Esophagus (tissue), 2 donors: ENCODE measurements around the gene APRT. TPM values are rescaled to one million over a fixed set of nuclear protein-coding genes. Genes with fewer than 3 reads are reported as not detected.

Source experiments
- H3K27ac ChIP-seq, 2 donors: one replicate each; pipeline ENCODE4 v1.5.1; 2013; ENCODE audit warnings: low read depth in 2 of 2, mild to moderate bottlenecking in 2 of 2, inconsistent platforms in 1 of 2, low read length in 1 of 2, moderate library complexity in 1 of 2
- H3K27me3 ChIP-seq, 2 donors: one replicate each; pipeline ENCODE4 v1.6.1; 2013; ENCODE audit warnings: low read length in 2 of 2, control low read depth in 1 of 2, mild to moderate bottlenecking in 1 of 2; ENCODE audit not compliant: insufficient read depth in 2 of 2, control insufficient read depth in 1 of 2
- H3K36me3 ChIP-seq, 2 donors: one replicate each; pipeline ENCODE4 v1.6.1; 2013; ENCODE audit warnings: low read length in 1 of 2; ENCODE audit not compliant: control insufficient read depth in 2 of 2, insufficient read depth in 2 of 2
- H3K4me1 ChIP-seq, 2 donors: one replicate each; pipeline ENCODE4 v1.6.1; 2013; ENCODE audit warnings: low read length in 1 of 2; ENCODE audit not compliant: control insufficient read depth in 2 of 2, insufficient read depth in 2 of 2
- H3K4me3 ChIP-seq, 2 donors: one replicate each; pipeline ENCODE4 v1.5.1; 2013; ENCODE audit warnings: low read length in 2 of 2, mild to moderate bottlenecking in 2 of 2, low read depth in 1 of 2, moderate library complexity in 1 of 2
- H3K9me3 ChIP-seq, 2 donors: one replicate each; pipeline ENCODE4 v1.6.1; 2013; ENCODE audit warnings: mild to moderate bottlenecking in 2 of 2, low read depth in 1 of 2, low read length in 1 of 2, moderate library complexity in 1 of 2; ENCODE audit not compliant: control insufficient read depth in 2 of 2, insufficient read depth in 1 of 2
- WGBS, 2 donors: extraction: QIAGEN DNeasy Blood & Tissue Kit; methylation state at CpG; one replicate each; pipeline ENCODE4 v1.1.7; 2013; 5-methylcytosine and 5-hydroxymethylcytosine counted together
- polyA plus RNA-seq, 2 donors: library from polyadenylated mRNA; stranded (reverse); fragments of 200-250 nt; gene quantifications; one replicate each; pipeline ENCODE4 v1.2.3, GENCODE V29; 2013
- donor health status: healthy with polysubstance abuse.
- donor health status: Bipolar disorder and iron deficiency.

The APRT gene
- polyA plus RNA-seq, 2 donors, result 137 to 223 TPM

- 79 to 86% methylated on average over 39 to 40 of the region's 40 CpGs for WGBS, 2 donors
Measured at GRCh38 chr16:88817785-88818574, 6.3 kb upstream of the APRT start.

GRCh38 chr16:88816736-88817535 is 5.2 kb upstream of the APRT start:
- no peaks in the 10 kb centered on the region for H3K27me3 ChIP-seq
- WGBS, 2 donors, result 56 to 68% methylated on average over 41 of the region's 41 CpGs
- H3K4me3 ChIP-seq, result no peak overlapping the region
- peaks cover 3 to 8% of the 10 kb centered on the region in 2 donors for H3K4me1 ChIP-seq
- no peak overlapping the region for H3K27ac ChIP-seq
- peaks cover 0 to 9% of the 10 kb centered on the region in 2 donors for H3K36me3 ChIP-seq
- H3K9me3 ChIP-seq, result no peaks in the 10 kb centered on the region

More at GRCh38 chr16:88817785-88818574, 6.3 kb upstream of the APRT start:
- peaks cover 0 to 17% of the 10 kb centered on the region in 2 donors for H3K36me3 ChIP-seq
- H3K27ac ChIP-seq, result no peak overlapping the region
- H3K9me3 ChIP-seq, result no peaks in the 10 kb centered on the region
- no peaks in the 10 kb centered on the region for H3K27me3 ChIP-seq
- H3K4me1 ChIP-seq, result peaks cover 1 to 8% of the 10 kb centered on the region in 2 donors
- no peak overlapping the region for H3K4me3 ChIP-seq

GRCh38 chr16:88815901-88816589 is 4.3 kb upstream of the APRT start:
- Histone ChIP-seq H3K36me3 (peaks cover 0 to under 1% of the 10 kb centered on the region in 2 donors), H3K4me1 (peaks cover 3 to 8% of the 10 kb centered on the region in 2 donors), H3K27me3 (no peaks in the 10 kb centered on the region), H3K9me3 (no peaks in the 10 kb centered on the region), H3K27ac (no peak overlapping the region), H3K4me3 (no peak overlapping the region)
- WGBS, 2 donors, result 49 to 55% methylated on average over 17 to 19 of the region's 19 CpGs

GRCh38 chr16:88815227-88815626 is 3.5 kb upstream of the APRT start:
- H3K4me3 ChIP-seq, result no peak overlapping the region
- no peaks in the 10 kb centered on the region for H3K9me3 ChIP-seq
- peaks cover 9 to 16% of the 10 kb centered on the region in 2 donors for H3K4me1 ChIP-seq
- H3K27ac ChIP-seq, result no peak overlapping the region
- 83 to 88% methylated on average over 10 of the region's 10 CpGs for WGBS, 2 donors
- no peaks in the 10 kb centered on the region for H3K27me3 ChIP-seq
- H3K36me3 ChIP-seq, result peaks cover 0 to under 1% of the 10 kb centered on the region in 2 donors

- Histone ChIP-seq H3K4me3 (no peak overlapping the region), H3K27ac (no peak overlapping the region), H3K36me3 (peaks cover 0 to 10% of the 10 kb centered on the region in 2 donors), H3K27me3 (no peaks in the 10 kb centered on the region), H3K4me1 (peaks cover 11 to 23% of the 10 kb centered on the region in 2 donors), H3K9me3 (no peaks in the 10 kb centered on the region)
- 79 to 82% methylated on average over 13 of the region's 13 CpGs for WGBS, 2 donors
Measured at GRCh38 chr16:88814144-88814502, 2.4 kb upstream of the APRT start.

GRCh38 chr16:88813269-88814143 is 1.8 kb upstream of the APRT start:
- Histone ChIP-seq H3K9me3 (no peaks in the 10 kb centered on the region), H3K36me3 (peaks cover 0 to 13% of the 10 kb centered on the region in 2 donors), H3K4me1 (peaks cover 11 to 23% of the 10 kb centered on the region in 2 donors), H3K27me3 (no peaks in the 10 kb centered on the region), H3K4me3 (no peak overlapping the region), H3K27ac (peak overlapping the region in 1 of 2 donors; percentile 5)
- WGBS, 2 donors, result 54 to 61% methylated on average over 26 of the region's 26 CpGs

- Histone ChIP-seq H3K4me1 (peaks cover 11 to 26% of the 10 kb centered on the region in 2 donors), H3K36me3 (peaks cover 0 to 18% of the 10 kb centered on the region in 2 donors), H3K9me3 (no peaks in the 10 kb centered on the region), H3K4me3 (peak overlapping the region; percentile 57 to 83), H3K27me3 (no peaks in the 10 kb centered on the region), H3K27ac (peak overlapping the region; percentile 86 to 95)
- WGBS, 2 donors, result 44% methylated on average over 37 of the region's 37 CpGs
Measured at GRCh38 chr16:88812513-88813268, 963 bp upstream of the APRT start.

- H3K9me3 ChIP-seq, result no peaks in the 10 kb centered on the region
- 1% methylated on average over 63 to 65 of the region's 65 CpGs for WGBS, 2 donors
- peaks cover 11 to 24% of the 10 kb centered on the region in 2 donors for H3K4me1 ChIP-seq
- no peaks in the 10 kb centered on the region for H3K27me3 ChIP-seq
- peak overlapping the region; percentile 57 to 83 for H3K4me3 ChIP-seq
- H3K27ac ChIP-seq, result peak overlapping the region; percentile 86 to 95
- peaks cover 0 to 25% of the 10 kb centered on the region in 2 donors for H3K36me3 ChIP-seq
Measured at GRCh38 chr16:88810912-88811768, 588 bp downstream of the APRT start.
